Measurements from ENCODE around the gene SH3GL2.

The SH3GL2 gene

GRCh38 chr9:17665450-17665849 is 86.6 kb downstream of the SH3GL2 start:
- no peak for DNase-seq

DNA sequence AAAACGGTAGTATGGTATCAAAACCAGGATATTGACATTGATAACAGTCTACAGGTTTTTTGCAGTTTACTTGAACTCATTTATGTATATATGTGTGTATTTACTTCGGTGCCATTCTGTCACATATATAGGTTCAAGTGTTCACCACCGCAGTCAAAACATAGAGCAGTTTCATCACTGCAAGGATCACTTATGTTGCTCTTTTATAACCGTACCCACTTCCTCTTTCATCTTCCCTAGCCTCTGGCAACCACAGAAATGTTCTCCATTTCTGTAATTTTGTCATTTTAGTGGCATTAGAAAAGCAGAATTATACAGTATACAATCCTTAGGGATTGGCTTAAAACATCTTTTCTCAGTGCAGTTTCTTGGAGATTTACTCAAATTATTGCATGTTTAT is 90.3 kb downstream of the SH3GL2 start:
- DNase-seq: no peak

DNA sequence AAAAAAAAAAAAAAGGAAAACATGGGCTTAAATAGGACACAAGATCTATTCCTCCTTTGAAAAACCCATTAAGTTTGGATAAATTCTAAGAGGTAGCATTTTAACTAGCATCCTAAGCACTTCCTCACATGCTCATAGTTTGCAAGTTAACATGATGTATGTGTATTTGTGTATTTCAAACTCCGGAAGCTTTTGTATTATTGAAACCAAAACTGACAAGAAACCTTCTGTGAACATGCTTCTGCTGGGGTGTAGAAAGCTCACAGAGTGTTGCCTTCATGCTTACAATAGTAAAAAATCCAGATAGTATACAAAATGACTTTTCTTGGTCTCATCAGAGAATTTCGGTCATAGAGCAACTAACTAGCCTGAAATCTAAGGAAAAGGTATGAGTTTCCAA is 103.8 kb downstream of the SH3GL2 start:
- no peak for DNase-seq

DNA sequence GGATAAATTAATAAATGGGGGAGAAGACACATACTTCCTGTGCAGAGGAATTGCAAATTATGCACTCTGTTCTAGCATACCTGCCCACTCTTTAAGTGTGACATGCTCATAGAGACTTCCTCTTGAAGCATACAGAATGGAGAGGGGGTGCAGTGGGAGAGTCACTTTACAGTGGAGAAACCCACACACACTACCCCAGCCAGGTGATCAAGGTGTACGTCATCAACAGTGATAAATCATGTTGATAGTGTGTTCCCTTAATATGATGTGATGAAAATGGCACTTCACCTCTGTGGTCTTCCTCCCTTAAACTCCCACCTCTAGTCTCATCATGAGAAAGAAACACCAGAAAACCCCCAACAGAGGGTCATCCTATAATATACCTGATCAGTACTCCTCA is 110.0 kb downstream of the SH3GL2 start:
- DNase-seq: no peak

DNA sequence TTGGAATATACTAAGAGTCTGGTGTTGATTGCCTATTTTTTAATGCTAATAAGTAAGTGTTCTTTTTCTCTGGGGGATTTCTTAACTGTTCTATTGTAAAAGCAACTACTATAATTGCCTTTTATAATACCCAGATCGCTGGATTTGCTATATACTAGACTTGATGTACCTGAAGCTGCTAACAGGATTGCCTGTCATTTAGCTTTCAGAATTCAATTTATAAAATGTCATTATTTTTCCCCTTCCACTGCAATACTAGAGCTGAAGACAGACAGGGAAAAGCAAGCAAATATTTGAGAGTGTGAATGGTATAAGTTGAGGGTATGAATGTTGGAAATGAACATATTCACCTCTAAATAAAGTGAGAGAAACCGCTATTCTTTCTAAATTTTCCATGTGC is 115.5 kb downstream of the SH3GL2 start:
- DNase-seq: no peak

DNA sequence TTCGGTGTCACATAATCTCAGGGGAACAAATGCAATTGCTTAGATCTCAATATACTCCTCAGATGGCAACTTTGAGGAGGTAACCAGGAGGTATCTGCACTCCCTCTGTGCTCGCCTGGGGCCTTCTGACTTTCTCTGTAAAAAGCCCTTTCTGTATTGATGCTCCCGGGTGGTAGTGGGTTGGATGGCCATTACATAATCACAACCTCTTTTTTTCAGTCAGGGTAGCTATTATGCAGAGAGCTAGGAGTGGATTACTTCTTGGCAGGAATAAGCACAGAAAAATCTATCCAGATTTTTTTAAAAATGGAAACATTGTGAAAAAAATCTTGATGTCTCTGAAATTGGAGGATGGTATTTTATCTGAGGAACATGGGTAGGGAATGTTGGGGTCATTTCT is 116.6 kb downstream of the SH3GL2 start:
- no peak for DNase-seq

- no peak for DNase-seq
Measured at GRCh38 chr9:17699615-17700330, 120.9 kb downstream of the SH3GL2 start.

DNA sequence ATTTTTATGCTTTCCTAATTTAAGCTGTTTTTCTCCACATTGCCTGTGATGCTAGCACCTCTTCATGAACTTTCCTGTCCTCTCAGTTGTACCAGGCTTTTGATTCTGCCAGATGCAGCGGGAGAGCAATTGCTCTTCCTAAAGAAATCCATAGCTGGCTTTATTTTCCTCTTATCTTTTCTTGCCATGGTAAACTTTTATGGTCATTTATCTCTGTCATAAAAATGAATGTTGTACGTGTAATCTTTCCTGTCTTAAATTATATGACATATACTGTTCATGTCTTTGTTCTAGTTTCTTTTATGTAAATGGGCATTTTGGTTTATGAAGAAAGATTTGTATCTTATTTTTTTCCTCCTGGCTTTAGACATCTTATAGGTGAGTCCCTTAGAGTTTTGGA is 127.5 kb downstream of the SH3GL2 start:
- no peak for DNase-seq

DNA sequence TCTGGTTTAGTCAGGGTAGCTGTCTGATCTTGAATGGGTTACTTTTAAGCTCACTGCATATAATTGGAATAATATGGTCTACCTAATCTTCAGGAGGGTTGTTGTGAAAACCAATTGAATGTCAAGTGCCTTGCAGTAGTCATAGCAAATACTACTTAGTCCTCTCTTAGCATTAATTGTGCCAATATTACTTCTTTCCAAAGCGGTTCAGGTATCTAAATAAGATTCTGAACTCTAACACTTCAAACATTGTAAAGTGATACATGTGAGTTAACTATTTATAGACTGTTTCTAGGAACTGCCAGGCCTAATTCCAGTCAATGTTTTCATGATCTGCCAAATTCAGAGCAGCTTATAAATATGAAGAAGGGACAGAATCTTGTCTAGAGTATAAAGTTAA is 140.2 kb downstream of the SH3GL2 start:
- no peak for DNase-seq

- DNase-seq: no peak
Measured at GRCh38 chr9:17721954-17722353, 143.1 kb downstream of the SH3GL2 start.

DNA sequence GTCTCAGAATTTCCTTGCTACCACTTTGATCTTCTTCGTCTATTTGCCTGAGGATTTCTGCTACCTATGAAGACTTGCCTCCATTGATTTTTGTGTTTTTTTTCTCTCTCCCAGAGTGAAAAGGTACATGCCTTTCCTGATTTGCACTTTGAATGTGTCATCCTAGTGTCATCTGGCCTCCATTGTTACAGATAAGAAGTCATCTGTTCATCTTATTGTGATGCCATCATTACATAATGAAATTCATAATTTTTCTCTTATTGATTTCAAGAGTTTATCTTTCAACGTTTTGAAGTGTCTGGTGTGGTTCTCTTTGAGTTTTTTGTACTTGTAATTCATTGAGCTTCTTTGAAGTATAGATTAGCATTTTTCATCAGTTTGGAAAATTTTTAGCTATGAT is 144.8 kb downstream of the SH3GL2 start:
- no peak for DNase-seq

- no peak for DNase-seq
Measured at GRCh38 chr9:17725399-17726010, 146.6 kb downstream of the SH3GL2 start.

DNA sequence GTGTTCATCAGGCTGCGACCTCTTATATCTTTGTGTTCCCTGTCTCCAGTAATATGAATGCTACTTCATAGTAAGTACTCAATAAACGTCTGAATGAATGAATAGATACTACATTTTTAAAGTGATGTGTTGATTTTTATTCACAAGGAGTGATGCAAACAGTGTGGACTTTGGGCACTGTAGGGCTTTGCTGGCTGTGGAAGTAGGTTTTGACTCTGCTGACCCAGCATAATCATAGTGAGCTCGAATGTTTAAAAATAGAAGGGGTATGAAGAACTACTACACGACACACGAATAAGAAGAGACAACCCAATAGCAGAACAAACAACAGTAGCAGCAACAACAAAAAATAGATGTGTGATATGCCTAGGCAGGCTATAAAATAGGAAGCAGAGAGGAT is 147.4 kb downstream of the SH3GL2 start:
- no peak for DNase-seq

- no peak for DNase-seq
Measured at GRCh38 chr9:17730899-17731298, 152.0 kb downstream of the SH3GL2 start.

GRCh38 chr9:17731308-17731707 is 152.4 kb downstream of the SH3GL2 start:
- DNase-seq: no peak

- no peak for DNase-seq
Measured at GRCh38 chr9:17734674-17735073, 155.8 kb downstream of the SH3GL2 start.

DNA sequence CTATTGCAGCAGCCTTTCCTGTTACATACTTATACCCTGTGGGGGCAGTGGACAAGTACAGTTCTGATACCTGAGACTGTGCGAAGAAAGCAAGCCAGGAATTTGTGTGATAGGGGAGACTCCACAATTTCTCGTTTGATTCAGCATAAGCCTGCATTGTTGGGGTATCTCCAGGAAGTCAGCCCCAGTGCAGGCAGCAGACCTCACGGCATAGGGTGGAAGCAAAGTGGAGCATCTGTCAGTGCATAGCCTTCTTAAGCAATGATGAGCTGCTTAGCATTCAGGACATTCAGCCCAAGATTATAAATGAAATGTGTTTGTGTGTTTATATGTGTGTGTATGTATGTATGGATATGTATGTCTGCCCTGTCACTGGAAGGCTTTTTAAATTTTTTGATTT is 157.0 kb downstream of the SH3GL2 start:
- DNase-seq: no peak

- DNase-seq: no peak
Measured at GRCh38 chr9:17739022-17739421, 160.2 kb downstream of the SH3GL2 start.

DNA sequence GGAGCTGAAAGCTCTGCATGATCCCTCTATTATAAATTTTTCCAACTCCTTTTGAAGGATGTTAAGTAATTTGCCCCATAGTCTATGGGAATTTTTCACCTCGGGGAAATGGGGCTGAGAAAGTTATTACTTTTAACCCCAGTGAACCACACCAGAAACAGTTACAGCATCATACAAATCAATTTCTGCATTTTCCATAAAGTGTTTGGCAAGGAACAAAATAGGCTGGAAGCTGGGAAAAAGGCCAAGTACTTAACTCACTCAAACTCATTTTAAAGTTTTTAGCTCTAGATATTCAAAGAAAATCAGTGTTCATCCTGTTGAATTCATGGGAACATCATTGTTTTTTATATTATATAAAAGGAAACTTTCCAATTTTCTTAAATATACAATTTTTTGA is 160.9 kb downstream of the SH3GL2 start:
- DNase-seq: no peak

GRCh38 chr9:17742067-17742466 is 163.2 kb downstream of the SH3GL2 start:
- no peak for DNase-seq

DNA sequence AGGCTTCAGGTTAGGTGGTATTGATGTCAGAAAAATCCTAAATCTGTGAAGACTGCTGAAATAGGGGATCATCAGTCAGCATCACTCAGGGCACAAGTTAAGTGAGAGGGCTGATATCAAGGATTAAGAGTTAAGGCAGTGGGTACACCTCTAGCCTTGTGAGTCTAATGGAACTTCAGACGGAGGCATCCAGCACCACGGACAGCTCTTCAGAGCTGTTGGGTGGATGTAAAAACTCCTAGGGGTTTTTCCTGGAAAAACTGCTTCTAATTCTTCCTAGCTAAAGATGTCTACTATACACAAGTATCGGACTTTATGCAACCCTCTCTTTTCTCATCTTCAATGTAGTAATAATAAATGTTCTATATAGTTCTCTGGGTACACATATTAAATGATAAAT is 165.9 kb downstream of the SH3GL2 start:
- DNase-seq: no peak

GRCh38 chr9:17750269-17750668 is 171.4 kb downstream of the SH3GL2 start:
- DNase-seq: no peak

GRCh38 chr9:17751486-17751885 is 172.6 kb downstream of the SH3GL2 start:
- DNase-seq: no peak

DNA sequence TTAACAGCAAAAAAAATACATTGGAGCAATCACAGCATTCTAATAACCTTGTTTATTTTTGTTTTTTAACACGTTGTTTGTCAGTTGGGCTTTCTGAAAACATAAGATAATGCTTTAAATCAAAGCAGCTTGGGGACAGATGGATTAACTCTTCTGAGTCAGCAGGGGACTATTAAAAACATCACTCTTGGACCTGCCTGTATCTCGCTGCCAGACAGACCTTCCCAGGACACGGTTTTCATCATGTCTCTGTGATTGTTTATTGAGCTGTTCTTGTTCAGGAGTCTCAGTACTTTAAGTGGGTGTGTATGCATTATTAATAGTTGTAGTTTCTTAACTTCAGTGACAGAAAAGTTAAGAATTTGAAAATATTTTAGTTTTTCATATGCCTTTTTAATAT is 173.2 kb downstream of the SH3GL2 start:
- DNase-seq: no peak

DNA sequence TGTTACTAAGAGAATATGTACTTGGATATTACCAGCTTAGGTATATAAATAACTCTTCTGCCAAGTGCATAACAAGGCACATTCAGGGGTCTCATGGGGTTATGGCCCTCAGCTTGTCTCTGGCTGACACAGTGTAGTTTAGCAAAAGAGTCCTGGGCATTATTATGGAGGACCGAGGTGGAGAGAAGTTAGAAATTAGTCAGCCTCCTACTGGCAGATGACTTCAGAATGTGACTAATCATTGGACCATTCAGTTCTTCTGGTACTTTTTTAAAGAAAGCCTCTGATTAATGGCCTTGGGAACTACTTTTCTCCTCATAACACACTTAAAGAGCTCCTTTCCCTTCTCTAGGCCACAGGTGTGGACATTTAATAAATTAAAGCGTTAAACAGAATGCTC is 178.9 kb downstream of the SH3GL2 start:
- DNase-seq: no peak
